Measurements from ENCODE around the gene ST6GALNAC4.
A peak's percentile ranks its signal among the peaks of the same experiment; 100 is the strongest.
"Not testable (repeated sequence)": the region's sequence is repeated elsewhere in the genome, so short reads cannot be mapped to it uniquely, and the experiment has no call there.

Gene ST6GALNAC4

DNA sequence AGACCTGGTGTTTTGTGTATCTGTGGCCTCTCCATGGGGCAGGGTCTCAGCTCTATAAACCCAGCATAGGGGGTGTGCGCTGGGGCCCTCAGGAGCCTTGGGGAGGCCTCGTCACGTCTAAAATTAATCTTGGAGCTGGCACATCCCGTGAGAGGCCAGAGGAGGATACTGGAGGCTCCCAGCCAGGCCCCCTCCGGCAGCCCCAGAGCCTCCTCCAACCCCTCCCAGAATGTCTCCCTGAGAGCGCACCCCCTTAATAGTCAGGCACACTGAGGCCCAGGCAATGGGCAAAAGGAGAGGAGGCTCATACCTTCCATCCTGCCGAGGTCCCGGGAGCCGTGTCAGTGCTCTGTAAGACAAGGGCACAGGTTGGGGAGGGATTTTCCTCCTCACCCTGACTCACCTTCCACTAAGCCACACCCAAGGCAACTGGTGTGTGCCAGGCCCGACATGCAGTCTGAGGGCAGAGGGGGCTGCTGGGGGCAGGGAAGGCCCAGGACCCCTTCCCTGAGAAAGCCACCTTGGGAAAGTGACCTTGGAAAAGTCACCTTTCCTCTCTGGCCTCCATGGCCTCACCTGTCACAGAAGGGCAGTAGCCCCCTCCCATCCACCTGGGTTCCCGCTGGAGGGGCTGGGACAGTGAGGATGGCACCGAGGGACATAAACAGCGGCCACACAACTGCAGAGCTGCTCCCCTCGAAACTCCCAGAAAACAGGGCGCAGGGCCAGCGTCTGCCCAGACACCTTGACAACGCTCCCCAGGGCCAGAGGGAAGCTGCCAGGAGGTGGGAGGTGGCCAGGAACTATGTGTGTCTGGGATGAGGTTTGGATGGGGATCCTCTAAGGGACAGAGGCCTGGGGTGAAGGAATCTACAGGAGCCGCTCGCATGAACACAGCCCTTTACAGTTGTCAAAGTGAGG lies 42.3 kb downstream of the ST6GALNAC4 start:
- DNase-seq (ENCODE audit: low read depth in 3 of 3, low spot score in 1 of 3) = no peak

DNA sequence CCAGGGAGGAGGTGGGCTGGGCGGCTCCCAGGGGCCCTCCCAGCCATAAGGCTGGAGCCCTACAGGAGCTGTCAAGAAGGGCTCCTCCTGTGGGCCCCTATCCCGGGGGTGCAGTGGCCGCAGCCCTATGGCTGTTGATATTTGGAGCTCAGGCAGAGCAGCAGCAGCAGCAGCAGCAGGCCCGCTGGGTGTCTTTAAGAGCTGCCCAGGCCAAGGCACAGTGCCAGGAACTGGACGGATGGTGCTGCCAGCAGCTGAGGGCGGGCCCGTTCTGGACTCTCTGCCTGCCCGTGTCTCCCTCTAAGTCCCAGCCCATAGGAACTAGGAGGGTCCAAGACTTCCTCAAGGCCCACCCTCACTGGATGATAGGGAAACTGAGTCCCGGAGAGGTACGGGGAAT lies 43.0 kb downstream of the ST6GALNAC4 start:
- DNase-seq (ENCODE audit: low read depth in 3 of 3, low spot score in 1 of 3) = no peak

GRCh38 chr9:127873223-127873691 lies 43.6 kb downstream of the ST6GALNAC4 start:
- DNase-seq (ENCODE audit: low read depth in 3 of 3, low spot score in 1 of 3) = no peak

- DNase-seq (ENCODE audit: low read depth in 3 of 3, low spot score in 1 of 3) = no peak
Observed at GRCh38 chr9:127872369-127873222, 44.2 kb downstream of the ST6GALNAC4 start.

DNA sequence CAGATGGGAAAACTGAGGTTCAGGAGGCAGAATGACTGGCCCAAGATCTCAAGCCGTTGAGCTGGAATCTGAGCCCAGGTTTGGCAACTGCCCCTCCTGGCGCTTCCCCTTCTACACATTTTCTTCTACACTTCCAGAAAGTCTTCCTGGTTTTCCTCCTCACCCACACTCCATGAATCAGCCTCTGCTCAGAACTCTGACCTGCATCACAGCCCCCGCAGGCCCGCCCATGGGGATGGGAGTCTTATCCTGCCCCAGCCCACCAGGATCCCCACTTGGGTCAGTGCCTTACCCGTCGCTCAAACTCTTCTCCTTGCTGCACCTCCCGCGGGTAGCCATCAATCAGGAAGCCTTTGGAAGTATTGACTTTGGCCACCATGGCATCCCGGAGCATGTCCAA lies 45.3 kb downstream of the ST6GALNAC4 start:
- no peak for DNase-seq (ENCODE audit: low read depth in 3 of 3, low spot score in 1 of 3)

DNA sequence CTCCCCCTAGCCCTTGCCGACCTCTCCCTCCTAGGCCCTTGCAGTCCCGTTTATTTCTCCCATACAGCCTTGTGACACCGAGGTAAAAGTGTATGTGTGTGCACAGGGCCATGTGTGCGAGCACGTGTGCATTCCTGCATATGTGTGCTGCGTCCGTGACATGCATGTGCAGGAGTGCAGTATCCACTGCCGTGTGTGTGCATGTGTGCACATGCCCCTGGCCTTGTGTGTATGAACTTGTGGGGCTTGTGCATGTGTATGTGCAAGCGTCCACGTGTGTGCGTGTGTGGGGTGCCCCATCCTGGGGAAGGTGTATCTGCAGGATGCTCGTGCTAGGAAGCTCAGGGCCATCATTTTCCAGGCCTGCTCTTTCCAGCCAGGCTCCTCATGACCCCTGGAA lies 46.0 kb downstream of the ST6GALNAC4 start:
- no peak for DNase-seq (ENCODE audit: low read depth in 3 of 3, low spot score in 1 of 3)

DNA sequence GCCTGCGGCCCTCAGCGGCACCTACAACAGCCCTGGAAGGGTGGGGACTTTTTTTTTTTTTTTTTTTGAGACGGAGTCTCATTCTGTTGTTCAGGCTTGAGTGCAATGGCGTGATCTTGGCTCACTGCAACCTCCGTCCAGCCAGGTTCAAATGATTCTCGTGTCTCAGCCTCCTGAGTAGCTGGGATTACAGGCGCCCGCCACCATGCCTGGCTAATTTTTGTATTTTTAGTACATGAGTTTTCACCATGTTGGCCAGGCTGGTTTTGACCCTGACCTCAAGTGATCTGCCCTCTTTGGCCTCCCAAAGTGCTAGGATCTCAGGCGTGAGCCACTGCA lies 46.7 kb downstream of the ST6GALNAC4 start:
- not testable (repeated sequence) for DNase-seq (ENCODE audit: low read depth in 3 of 3, low spot score in 1 of 3)

DNA sequence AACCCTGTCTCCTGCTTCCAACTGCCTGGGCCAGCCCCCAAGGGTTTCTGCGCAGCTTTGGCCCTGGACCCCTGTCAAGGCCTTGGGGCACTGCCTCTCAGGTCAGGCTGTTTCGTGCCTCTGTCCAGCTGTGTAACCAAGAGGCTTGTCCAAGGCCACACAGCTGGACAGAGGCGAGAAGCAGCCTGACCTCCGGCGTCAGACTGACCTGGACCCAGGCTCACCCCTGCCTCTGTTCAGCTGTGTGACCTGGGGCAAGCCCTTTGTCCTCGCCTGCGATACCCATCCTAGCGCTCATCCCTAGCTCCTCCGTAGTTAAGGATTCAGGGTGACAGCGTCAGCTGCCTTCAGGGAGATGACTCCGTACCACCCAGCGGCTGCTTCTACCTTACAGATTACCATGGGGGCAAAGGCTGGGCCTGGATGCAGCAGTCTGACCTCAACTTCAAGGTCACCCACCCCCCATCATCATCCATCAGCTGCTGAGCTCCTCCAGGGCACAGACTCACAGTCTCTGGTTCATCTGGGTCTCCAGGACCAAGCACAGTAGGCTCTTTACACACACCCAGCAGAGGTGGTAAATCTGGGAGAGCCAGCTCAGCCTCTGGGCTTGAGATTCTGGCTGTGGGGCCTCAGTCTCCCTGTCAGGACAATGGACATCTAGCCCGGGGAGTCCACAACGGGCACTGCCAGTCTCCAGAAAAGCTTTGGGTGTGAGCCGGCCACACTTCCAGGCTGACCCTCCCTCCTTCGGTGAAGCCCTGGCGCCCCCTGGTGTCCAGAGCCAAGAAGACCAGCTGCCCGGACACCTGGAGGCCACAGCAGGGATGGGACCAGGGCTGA lies 47.3 kb downstream of the ST6GALNAC4 start:
- peak; percentile 39 to 75 (median 51) for DNase-seq (ENCODE audit: low read depth in 3 of 3, low spot score in 1 of 3)

DNA sequence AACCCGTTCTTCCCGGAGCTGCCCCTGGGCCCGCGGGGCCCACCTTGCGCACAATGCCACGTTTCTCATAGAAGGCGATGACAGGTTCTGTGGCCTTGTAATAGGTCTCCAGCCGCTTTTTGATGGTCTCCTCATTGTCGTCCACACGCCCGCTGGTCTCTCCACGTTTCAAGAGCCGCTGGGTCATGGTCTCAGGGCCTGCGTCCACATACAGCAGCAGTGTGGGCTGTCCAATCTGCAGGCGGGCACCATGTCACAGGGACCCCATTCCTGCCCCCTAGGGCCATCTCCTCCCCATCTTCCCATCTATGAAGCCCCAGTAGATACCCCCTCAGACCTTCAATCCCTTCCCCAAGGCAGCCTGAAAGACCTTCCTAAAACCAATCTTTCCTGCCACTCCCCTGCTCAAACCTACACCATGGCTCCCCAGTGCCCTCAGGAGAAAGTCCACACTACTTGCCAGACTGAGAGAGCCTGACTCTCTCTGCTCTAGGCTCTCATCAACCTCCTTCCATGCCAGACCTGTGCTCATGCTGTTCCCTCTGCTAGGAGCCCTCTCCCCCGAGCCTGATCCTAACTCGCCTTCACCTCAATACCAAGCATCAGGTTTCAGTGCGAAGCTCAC lies 48.5 kb downstream of the ST6GALNAC4 start:
- DNase-seq (ENCODE audit: low read depth in 3 of 3, low spot score in 1 of 3) = no peak

DNA sequence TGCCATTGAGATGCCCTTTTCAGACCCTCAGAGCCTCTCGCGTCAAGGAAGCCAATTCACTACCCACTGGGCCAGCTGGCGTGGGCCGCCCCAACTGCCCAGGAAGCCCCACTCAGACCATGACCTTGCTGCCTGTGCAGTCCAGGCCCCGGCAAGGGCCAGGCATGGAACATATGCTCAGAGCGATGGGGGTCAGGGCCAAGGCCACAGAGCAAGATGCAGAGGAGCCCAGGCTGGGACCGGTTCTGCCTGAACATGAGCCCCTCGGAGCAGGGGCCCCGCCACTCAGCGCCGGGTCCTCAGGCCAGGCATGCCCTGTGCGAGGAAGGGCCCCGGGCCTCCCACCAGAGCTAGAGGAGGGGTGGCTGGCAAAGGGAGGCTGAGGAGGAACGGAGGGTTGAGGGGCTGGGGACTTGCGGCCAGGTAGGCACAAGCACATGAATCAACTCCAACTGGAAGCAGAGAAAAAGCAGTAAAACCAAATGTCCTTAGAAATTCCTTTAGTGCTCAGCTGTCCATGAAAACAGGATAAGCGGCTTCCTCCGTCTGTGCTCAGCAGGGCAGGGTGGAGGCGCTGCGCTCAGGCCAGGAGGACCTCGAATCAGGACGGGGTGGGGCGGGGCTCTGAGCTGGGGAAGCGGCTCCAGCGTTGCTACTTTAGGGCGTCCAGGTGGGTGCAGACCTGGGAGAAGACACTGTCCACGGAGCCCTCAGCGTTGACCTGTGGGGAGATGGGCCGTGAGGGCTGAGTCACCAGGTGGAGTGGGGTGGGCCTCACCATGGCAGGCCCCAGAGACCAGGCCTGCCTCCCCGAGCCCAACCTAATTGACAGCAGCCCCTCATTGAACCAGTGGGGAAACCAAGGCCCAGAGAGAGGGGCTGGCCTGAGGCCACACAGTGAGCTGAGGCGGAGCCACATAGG lies 49.2 kb downstream of the ST6GALNAC4 start:
- DNase-seq (ENCODE audit: low read depth in 3 of 3, low spot score in 1 of 3) = no peak

- DNase-seq (ENCODE audit: low read depth in 3 of 3, low spot score in 1 of 3) = no peak
Observed at GRCh38 chr9:127866535-127866934, 50.3 kb downstream of the ST6GALNAC4 start.

DNA sequence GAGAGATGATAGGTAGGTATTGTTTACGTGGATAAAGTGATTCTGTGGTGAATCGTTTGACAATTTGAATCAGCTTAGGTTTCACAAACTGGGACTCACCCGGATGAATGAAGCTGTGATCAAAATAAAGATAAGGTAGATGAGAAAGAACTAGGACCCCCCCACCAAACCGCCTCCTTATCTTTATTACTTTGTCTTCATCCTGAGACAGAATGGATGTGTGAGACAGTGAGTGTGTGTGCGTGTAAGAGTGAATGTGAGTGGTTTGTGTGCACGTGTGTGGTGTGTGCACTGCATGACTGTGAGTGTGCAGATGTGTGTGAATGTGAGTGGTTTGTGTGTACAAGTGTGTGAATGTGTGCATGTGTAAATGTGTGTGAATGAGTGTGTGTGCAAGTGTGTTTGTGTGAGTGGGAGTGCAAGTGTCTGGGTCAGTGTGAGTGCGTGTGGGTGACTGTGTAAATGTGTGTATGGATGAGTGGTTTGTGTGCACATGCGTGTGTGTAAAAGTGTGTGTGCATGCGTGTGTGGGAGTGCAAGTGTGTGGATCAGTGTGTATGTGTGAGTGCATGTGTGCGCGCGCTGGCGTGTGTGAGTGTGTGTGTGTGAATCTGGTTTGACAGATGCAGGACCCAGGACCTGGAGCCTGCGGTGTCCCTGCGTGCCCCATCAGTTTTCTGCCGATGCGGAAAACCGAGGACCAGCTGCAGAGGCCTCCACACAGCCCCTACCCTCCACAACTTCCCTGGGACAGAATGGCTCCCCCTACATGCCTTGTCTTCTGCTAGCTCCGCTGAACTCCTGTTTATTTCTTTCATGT lies 51.0 kb downstream of the ST6GALNAC4 start:
- DNase-seq (ENCODE audit: low read depth in 3 of 3, low spot score in 1 of 3) = no peak

GRCh38 chr9:127863191-127863621 lies 53.6 kb downstream of the ST6GALNAC4 start:
- DNase-seq (ENCODE audit: low read depth in 3 of 3, low spot score in 1 of 3) = no peak

DNA sequence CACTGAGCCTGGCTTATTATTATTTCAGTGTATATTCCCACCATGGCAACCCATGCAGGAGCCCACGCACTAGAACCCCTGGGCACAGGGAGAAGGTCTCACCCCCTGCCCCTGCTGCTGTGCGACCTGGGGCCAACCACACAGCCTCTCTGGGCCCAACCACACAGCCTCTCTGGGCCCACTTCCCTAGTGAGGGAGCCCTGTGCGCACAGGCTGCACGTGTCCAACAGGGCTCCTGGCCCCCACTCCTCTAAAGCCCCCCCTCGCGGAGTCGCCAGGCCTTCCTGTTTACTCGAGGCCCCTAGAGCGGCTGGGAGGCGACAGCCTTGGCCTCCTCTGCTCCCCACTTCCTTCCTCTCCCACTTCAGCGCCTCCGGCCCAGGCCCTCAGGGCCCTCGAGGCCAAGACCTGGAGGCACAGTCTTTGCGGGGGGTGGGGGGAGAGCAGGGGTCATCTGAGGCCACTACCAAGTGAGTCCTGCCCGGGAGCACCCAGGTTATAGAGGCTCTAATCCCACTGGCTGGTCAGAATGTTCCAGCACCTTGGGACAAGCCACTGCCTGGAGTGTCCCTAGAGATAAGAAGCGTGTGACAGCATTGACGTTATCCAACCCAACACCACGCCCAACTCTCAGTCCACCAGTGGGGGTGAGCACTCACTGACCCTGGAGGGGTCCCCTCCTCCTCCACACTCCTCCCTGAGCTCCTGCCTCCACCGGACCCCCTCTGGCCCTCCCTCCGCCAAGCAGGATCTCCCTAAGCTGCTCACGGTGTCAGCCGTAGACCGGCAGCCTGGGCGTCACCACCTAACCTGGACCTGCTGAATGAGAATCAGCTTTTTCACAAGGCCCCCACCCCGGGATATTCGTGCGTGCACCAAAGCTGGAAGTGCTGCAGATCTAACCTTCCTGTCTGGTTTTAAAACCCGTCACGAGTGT lies 54.5 kb downstream of the ST6GALNAC4 start:
- peak; percentile 20 to 35 (median 22) for DNase-seq (ENCODE audit: low read depth in 3 of 3, low spot score in 1 of 3)

- no peak for DNase-seq (ENCODE audit: low read depth in 3 of 3, low spot score in 1 of 3)
Observed at GRCh38 chr9:127860779-127861178, 56.1 kb downstream of the ST6GALNAC4 start.

DNA sequence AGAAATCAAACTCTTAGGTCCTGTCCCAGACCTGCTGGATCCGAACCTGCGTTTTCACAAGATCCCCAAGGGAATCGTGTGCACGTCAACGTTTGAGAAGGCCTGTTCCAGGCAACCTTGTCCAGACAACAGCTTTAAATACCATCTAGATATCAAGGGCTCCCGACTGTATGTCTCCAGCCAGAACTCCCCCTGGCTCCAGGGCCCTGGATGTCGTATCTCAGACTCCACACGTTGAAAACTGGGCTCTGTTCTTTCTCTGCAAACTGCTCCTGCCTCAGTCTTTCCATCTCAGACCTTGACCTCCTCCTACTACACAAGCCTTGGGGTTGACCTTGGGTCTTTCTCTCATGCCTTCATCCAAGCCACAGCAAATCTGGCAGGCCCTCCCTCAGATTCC lies 56.6 kb downstream of the ST6GALNAC4 start:
- no peak for DNase-seq (ENCODE audit: low read depth in 3 of 3, low spot score in 1 of 3)

DNA sequence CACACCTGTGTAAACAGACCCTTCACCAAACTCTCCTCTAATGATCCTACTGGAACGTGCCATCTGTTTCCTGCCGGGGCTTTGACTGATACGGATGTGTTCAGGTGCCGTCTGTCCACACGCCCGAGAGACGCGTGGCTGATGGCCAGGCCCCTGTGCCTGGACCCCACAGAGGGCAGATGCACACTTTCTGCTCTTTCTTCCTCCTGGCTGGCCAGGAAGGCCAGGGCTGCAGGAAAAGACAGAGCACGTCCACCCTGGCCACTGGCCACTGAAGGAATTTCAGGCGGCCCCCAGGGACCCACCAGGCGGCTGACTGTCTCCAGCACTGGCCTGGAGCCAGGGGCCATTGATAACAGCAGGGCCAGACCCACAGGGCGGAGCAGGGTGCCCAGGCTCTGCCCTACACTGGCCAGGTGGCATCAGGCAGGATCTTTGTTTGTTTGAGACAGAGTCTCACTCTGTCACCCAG lies 58.8 kb downstream of the ST6GALNAC4 start:
- DNase-seq (ENCODE audit: low read depth in 3 of 3, low spot score in 1 of 3) = no peak
